ENCODE data around the gene MAFG.

GRCh38 chr17:81961521-81962498 is 34.3 kb upstream of the MAFG start:
- TF ChIP-seq CTCF (tag by site-specific recombination; IDR thresholded peaks at IDR 0.05) = no peak
- no peak for TF ChIP-seq ZNF391 (tag by site-specific recombination; IDR thresholded peaks at IDR 0.05; ENCODE audit: borderline replicate concordance, low read depth)
- TF ChIP-seq ZNF350 (tag by site-specific recombination; IDR thresholded peaks at IDR 0.05) = no peak
- TF ChIP-seq YY1 (tag by site-specific recombination; IDR thresholded peaks at IDR 0.05) = no peak
- TF ChIP-seq, protein P1, sequence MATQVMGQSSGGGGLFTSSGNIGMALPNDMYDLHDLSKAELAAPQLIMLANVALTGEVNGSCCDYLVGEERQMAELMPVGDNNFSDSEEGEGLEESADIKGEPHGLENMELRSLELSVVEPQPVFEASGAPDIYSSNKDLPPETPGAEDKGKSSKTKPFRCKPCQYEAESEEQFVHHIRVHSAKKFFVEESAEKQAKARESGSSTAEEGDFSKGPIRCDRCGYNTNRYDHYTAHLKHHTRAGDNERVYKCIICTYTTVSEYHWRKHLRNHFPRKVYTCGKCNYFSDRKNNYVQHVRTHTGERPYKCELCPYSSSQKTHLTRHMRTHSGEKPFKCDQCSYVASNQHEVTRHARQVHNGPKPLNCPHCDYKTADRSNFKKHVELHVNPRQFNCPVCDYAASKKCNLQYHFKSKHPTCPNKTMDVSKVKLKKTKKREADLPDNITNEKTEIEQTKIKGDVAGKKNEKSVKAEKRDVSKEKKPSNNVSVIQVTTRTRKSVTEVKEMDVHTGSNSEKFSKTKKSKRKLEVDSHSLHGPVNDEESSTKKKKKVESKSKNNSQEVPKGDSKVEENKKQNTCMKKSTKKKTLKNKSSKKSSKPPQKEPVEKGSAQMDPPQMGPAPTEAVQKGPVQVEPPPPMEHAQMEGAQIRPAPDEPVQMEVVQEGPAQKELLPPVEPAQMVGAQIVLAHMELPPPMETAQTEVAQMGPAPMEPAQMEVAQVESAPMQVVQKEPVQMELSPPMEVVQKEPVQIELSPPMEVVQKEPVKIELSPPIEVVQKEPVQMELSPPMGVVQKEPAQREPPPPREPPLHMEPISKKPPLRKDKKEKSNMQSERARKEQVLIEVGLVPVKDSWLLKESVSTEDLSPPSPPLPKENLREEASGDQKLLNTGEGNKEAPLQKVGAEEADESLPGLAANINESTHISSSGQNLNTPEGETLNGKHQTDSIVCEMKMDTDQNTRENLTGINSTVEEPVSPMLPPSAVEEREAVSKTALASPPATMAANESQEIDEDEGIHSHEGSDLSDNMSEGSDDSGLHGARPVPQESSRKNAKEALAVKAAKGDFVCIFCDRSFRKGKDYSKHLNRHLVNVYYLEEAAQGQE (tag by site-specific recombination; IDR thresholded peaks at IDR 0.05) = peak; percentile 72; the same call in 1 of the 2 replicates
- TF ChIP-seq ZBTB7A (tag by site-specific recombination; IDR thresholded peaks at IDR 0.05; ENCODE audit: low read depth) = no peak
- no peak for TF ChIP-seq ZBTB26 (tag by site-specific recombination; optimal IDR thresholded peaks at IDR 0.05)
- TF ChIP-seq ZNF280D (tag by site-specific recombination; IDR thresholded peaks at IDR 0.05) = no peak
- no peak for TF ChIP-seq ZNF121 (tag by site-specific recombination; IDR thresholded peaks at IDR 0.05)
